Measurements from ENCODE around the gene MLPH. TPM values are rescaled to one million over a fixed set of nuclear protein-coding genes. Genes with fewer than 3 reads are reported as not detected.
A peak's percentile ranks its signal among the peaks of the same experiment; 100 is the strongest.

MLPH gene
- total and polyA plus RNA-seq, 4 donors, result 1.6 to 25.9 (median 22.3) TPM

- Histone ChIP-seq H3K27ac (ENCODE audit: low read depth in 1 of 2, low read length in 2 of 2) (no peak overlapping the region), H3K9ac (ENCODE audit: low read depth in 1 of 2, low read length in 2 of 2) (no peak overlapping the region), H3K36me3 (ENCODE audit: control insufficient read depth in 4 of 4, insufficient read depth in 3 of 4, low read depth in 1 of 4, low read length in 3 of 4) (peaks cover 0 to 4% (median 3%) of the 10 kb centered on the region in 4 donors), H3K4me3 (ENCODE audit: low read depth in 1 of 3, low read length in 3 of 3) (no peak overlapping the region), H3K9me3 (ENCODE audit: control insufficient read depth in 4 of 4, low read length in 3 of 4) (no peaks in the 10 kb centered on the region), H3K4me1 (ENCODE audit: control insufficient read depth in 4 of 4, insufficient read depth in 4 of 4, low read length in 3 of 4) (peaks cover 7 to 68% (median 53%) of the 10 kb centered on the region in 4 donors), H3K27me3 (ENCODE audit: control insufficient read depth in 4 of 4, insufficient read depth in 4 of 4, low read length in 3 of 4) (no peaks in the 10 kb centered on the region)
- DNase-seq (ENCODE audit: low spot score), result no peak
- 93% methylated on average over 19 of the region's 19 CpGs for whole genome bisulfite sequencing
- TF ChIP-seq YY1 (IDR thresholded peaks at IDR 0.05), result no peak
Measured at GRCh38 chr2:237583385-237584295, 96.6 kb downstream of the MLPH start.

- DNase-seq (ENCODE audit: low spot score), result no peak
- no peak for TF ChIP-seq TAF1 (conservative IDR thresholded peaks at IDR 0.05)
- peak; percentile 53 for TF ChIP-seq HNF4G (IDR thresholded peaks at IDR 0.05)
- TF ChIP-seq EGR1 (IDR thresholded peaks at IDR 0.05; ENCODE audit: low read depth in 2 of 2), result no peak
- TF ChIP-seq SP1 (IDR thresholded peaks at IDR 0.05), result peak; percentile 44
- peak; percentile 67 for TF ChIP-seq RXRA (IDR thresholded peaks at IDR 0.05)
- TF ChIP-seq NR2F2 (IDR thresholded peaks at IDR 0.05), result peak; percentile 23
- TF ChIP-seq HNF4A (conservative IDR thresholded peaks at IDR 0.05), result peak; percentile 87 to 95
- peak; percentile 15 for TF ChIP-seq MAX (IDR thresholded peaks at IDR 0.05)
- Histone ChIP-seq H3K27me3 (ENCODE audit: control insufficient read depth in 4 of 4, insufficient read depth in 4 of 4, low read length in 3 of 4) (no peaks in the 10 kb centered on the region), H3K9ac (ENCODE audit: low read depth in 1 of 2, low read length in 2 of 2) (no peak overlapping the region), H3K4me3 (ENCODE audit: low read depth in 1 of 3, low read length in 3 of 3) (no peak overlapping the region), H3K4me1 (ENCODE audit: control insufficient read depth in 4 of 4, insufficient read depth in 4 of 4, low read length in 3 of 4) (peaks cover 7 to 68% (median 53%) of the 10 kb centered on the region in 4 donors), H3K9me3 (ENCODE audit: control insufficient read depth in 4 of 4, low read length in 3 of 4) (no peaks in the 10 kb centered on the region), H3K27ac (ENCODE audit: low read depth in 1 of 2, low read length in 2 of 2) (peak overlapping the region; percentile 89 to 96), H3K36me3 (ENCODE audit: control insufficient read depth in 4 of 4, insufficient read depth in 3 of 4, low read depth in 1 of 4, low read length in 3 of 4) (peaks cover 0 to 4% (median 1%) of the 10 kb centered on the region in 4 donors)
- WGBS, result 69% methylated on average over 15 of the region's 15 CpGs
Measured at GRCh38 chr2:237585590-237586221, 98.7 kb downstream of the MLPH start.

- 42% methylated on average over 9 of the region's 9 CpGs for WGBS
- Histone ChIP-seq H3K9ac (ENCODE audit: low read depth in 1 of 2, low read length in 2 of 2) (peak overlapping the region in 1 of 2 donors; percentile 26), H3K9me3 (ENCODE audit: control insufficient read depth in 4 of 4, low read length in 3 of 4) (no peaks in the 10 kb centered on the region), H3K4me1 (ENCODE audit: control insufficient read depth in 4 of 4, insufficient read depth in 4 of 4, low read length in 3 of 4) (peaks cover 16 to 66% (median 46%) of the 10 kb centered on the region in 4 donors), H3K27me3 (ENCODE audit: control insufficient read depth in 4 of 4, insufficient read depth in 4 of 4, low read length in 3 of 4) (no peaks in the 10 kb centered on the region), H3K4me3 (ENCODE audit: low read depth in 1 of 3, low read length in 3 of 3) (peak overlapping the region; percentile 9 to 60 (median 45)), H3K36me3 (ENCODE audit: control insufficient read depth in 4 of 4, insufficient read depth in 3 of 4, low read depth in 1 of 4, low read length in 3 of 4) (peaks cover 0 to 4% (median 0%) of the 10 kb centered on the region in 4 donors), H3K27ac (ENCODE audit: low read depth in 1 of 2, low read length in 2 of 2) (peak overlapping the region; percentile 87 to 96)
- DNase-seq (ENCODE audit: low spot score), result no peak
- no peak for TF ChIP-seq ATF3 (IDR thresholded peaks at IDR 0.05)
- TF ChIP-seq HNF4G (IDR thresholded peaks at IDR 0.05), result peak; percentile 70
- TF ChIP-seq YY1 (IDR thresholded peaks at IDR 0.05), result peak; percentile 78
- peak; percentile 86 to 93 for TF ChIP-seq HNF4A (conservative IDR thresholded peaks at IDR 0.05)
- TF ChIP-seq GABPA (IDR thresholded peaks at IDR 0.05 in 1 of 2, conservative IDR thresholded peaks at IDR 0.05 in 1 of 2), result no peak
- peak; percentile 90 for TF ChIP-seq REST (IDR thresholded peaks at IDR 0.05)
- TF ChIP-seq JUND (IDR thresholded peaks at IDR 0.05), result peak in 1 of 2 donors; percentile 53
- no peak for TF ChIP-seq EGR1 (IDR thresholded peaks at IDR 0.05; ENCODE audit: low read depth in 2 of 2)
- TF ChIP-seq SP1 (IDR thresholded peaks at IDR 0.05), result peak; percentile 76
- TF ChIP-seq RAD21 (IDR thresholded peaks at IDR 0.05), result peak in 1 of 2 donors; percentile 36
- peak; percentile 17 for TF ChIP-seq TAF1 (conservative IDR thresholded peaks at IDR 0.05)
- peak; percentile 45 for TF ChIP-seq FOXA1 (IDR thresholded peaks at IDR 0.05)
- peak; percentile 28 for TF ChIP-seq FOXA2 (IDR thresholded peaks at IDR 0.05)
- TF ChIP-seq CTCF (IDR thresholded peaks at IDR 0.05; ENCODE audit: low read depth, low read length, missing input control), result no peak
- TF ChIP-seq NR2F2 (IDR thresholded peaks at IDR 0.05), result peak; percentile 23
- TF ChIP-seq MAX (IDR thresholded peaks at IDR 0.05), result peak; percentile 35
Measured at GRCh38 chr2:237588044-237588696, 101.1 kb downstream of the MLPH start.
